ENCODE data around the gene TEDC1. TPM values are rescaled to one million over a fixed set of nuclear protein-coding genes. Genes with fewer than 3 reads are reported as not detected.

The TEDC1 gene
- polyA plus RNA-seq, 1 of the 3 experiments (the other 2 are of a cell fraction), result 13.4 TPM

DNA sequence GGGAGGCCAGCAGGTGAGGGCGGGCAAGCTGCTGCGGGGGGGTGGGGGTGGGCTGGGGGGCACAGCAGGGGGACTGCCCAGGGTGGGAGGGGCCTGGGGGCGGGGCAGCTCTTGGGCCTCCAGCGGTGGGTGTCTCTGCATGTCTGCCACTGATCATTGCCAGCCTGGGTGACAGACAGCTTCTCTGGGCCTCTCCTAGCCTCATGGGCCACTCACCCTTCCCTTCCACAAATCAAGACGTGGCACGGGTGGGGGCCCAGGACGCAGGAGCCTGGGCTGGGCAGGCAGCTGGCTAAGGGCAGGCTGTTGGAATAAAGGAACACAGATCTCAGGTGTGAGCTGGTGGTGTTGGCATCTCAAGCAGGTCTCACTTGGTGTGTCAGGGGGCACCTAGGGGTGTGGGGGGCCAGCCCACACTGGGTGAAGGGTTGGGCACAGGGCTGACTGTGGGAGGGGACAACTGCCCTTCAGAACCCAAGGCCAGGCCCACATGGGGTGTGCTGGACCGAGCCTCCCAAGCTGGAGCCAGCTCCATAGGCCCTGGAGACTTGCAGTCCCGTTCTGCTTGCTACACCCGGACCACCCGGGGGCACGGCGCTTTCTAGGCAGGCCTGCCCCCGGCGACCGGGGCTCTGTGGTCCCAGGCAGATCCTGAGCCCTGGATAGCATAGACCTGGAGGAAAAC lies 3.0 kb downstream of the TEDC1 start:
- Histone ChIP-seq H3K27me3 (ENCODE audit: insufficient read depth) (no peaks in the 10 kb centered on the region), H3K4me1 (ENCODE audit: control insufficient read depth in 1 of 2, insufficient read depth in 2 of 2, low read depth in 1 of 2, low read length in 1 of 2) (peaks cover 5 to 16% of the 10 kb centered on the region in 2 experiments; a peak in 2 of 4 replicates), H4K20me1 (ENCODE audit: insufficient read depth) (peaks cover 11% of the 10 kb centered on the region; the same call in 1 of the 2 replicates), H3F3A (replicated peaks; ENCODE audit: insufficient read depth) (no peaks in the 10 kb centered on the region), H3K27ac (ENCODE audit: low read depth in 2 of 2, low read length in 1 of 2) (no peak overlapping the region), H2AFZ (ENCODE audit: low read depth) (no peak overlapping the region), H3K4me3 (ENCODE audit: low read depth in 2 of 2, low read length in 1 of 2) (no peak overlapping the region), H3K79me2 (ENCODE audit: insufficient read depth) (peaks cover 13% of the 10 kb centered on the region; the same call in 1 of the 2 replicates), H3K9me2 (no peaks in the 10 kb centered on the region), H3K36me3 (replicated peaks in 1 of 2; ENCODE audit: control insufficient read depth in 1 of 2, insufficient read depth in 2 of 2, low read length in 1 of 2) (no peaks in the 10 kb centered on the region), H3K4me2 (no peak overlapping the region), H3K9me3 (no peaks in the 10 kb centered on the region), H3K9ac (no peak overlapping the region)
- CTCF ChIA-PET, result interaction anchor here (1.8 to 5.9 kb wide), 3 partner anchors 10 to 125 kb away, joined by 5 to 135 read pairs (median 61); partner anchors contain the start of gene TMEM121
- 91% methylated on average over 6 of the region's 16 CpGs for WGBS (ENCODE audit: low lambda C conversion rate)
- POLR2A ChIA-PET, result no interaction called here
- no peak for TF ChIP-seq TEAD4 (IDR thresholded peaks at IDR 0.05; ENCODE audit: borderline replicate concordance, insufficient read depth)
- TF ChIP-seq MAX (IDR thresholded peaks at IDR 0.05; ENCODE audit: low read depth), result no peak
- TF ChIP-seq NRF1 (IDR thresholded peaks at IDR 0.05; ENCODE audit: low read depth, low read length), result no peak
- TF ChIP-seq YY1 (IDR thresholded peaks at IDR 0.05; ENCODE audit: low read depth), result no peak
- TF ChIP-seq EP300 (IDR thresholded peaks at IDR 0.05; ENCODE audit: borderline replicate concordance in 1 of 2, low read depth in 1 of 2, low read length in 1 of 2), result no peak
- TF ChIP-seq FOSL2 (IDR thresholded peaks at IDR 0.05; ENCODE audit: borderline replicate concordance, low read depth), result no peak
- no peak for TF ChIP-seq MEF2A (IDR thresholded peaks at IDR 0.05; ENCODE audit: borderline replicate concordance, low read depth)
- no peak for TF ChIP-seq GATA2 (CRISPR knock-in tag; IDR thresholded peaks at IDR 0.05)
- no peak for TF ChIP-seq RCOR1 (IDR thresholded peaks at IDR 0.05; ENCODE audit: low read length)
- TF ChIP-seq GABPA (IDR thresholded peaks at IDR 0.05; ENCODE audit: low read depth), result no peak
- no peak for TF ChIP-seq USF2 (IDR thresholded peaks at IDR 0.05; ENCODE audit: borderline replicate concordance, low read depth, low read length)
- TF ChIP-seq RFX5 (IDR thresholded peaks at IDR 0.05; ENCODE audit: low read length), result no peak
- TF ChIP-seq CHD2 (IDR thresholded peaks at IDR 0.05; ENCODE audit: low read length, partially characterized antibody), result no peak
- no peak for TF ChIP-seq TCF12 (IDR thresholded peaks at IDR 0.05)
- TF ChIP-seq FOXJ3 (CRISPR knock-in tag; IDR thresholded peaks at IDR 0.05), result no peak
- TF ChIP-seq, protein P1, sequence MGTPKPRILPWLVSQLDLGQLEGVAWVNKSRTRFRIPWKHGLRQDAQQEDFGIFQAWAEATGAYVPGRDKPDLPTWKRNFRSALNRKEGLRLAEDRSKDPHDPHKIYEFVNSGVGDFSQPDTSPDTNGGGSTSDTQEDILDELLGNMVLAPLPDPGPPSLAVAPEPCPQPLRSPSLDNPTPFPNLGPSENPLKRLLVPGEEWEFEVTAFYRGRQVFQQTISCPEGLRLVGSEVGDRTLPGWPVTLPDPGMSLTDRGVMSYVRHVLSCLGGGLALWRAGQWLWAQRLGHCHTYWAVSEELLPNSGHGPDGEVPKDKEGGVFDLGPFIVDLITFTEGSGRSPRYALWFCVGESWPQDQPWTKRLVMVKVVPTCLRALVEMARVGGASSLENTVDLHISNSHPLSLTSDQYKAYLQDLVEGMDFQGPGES (IDR thresholded peaks at IDR 0.05; ENCODE audit: low read depth, low read length), result no peak
- DNase-seq, result no peak

DNA sequence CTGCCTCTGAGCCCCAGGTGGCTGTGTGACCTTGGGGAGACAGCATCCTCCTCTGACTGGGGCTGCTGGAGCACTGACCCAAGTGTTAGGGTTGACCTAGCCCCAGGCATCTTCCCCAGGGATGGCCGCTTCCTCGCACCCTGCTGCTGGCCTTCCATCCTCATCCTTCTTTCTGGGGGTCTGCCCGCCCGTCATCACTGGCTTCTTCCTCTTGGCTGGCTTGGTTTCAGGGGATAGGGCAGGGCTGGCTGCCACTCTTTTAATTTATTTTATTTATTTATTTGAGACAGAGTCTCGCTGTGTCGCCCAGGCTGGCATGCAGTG lies 3.5 kb downstream of the TEDC1 start:
- Histone ChIP-seq H3K9me2 (no peaks in the 10 kb centered on the region), H3K9ac (no peak overlapping the region), H2AFZ (ENCODE audit: low read depth) (no peak overlapping the region), H4K20me1 (ENCODE audit: insufficient read depth) (peaks cover 11% of the 10 kb centered on the region; the same call in 1 of the 2 replicates), H3K4me1 (ENCODE audit: control insufficient read depth in 1 of 2, insufficient read depth in 2 of 2, low read depth in 1 of 2, low read length in 1 of 2) (peaks cover 5 to 11% of the 10 kb centered on the region in 2 experiments; a peak in 2 of 4 replicates), H3K79me2 (ENCODE audit: insufficient read depth) (peaks cover 13% of the 10 kb centered on the region; the same call in 1 of the 2 replicates), H3K27me3 (ENCODE audit: insufficient read depth) (no peaks in the 10 kb centered on the region), H3K4me2 (no peak overlapping the region), H3K36me3 (replicated peaks in 1 of 2; ENCODE audit: control insufficient read depth in 1 of 2, insufficient read depth in 2 of 2, low read length in 1 of 2) (no peaks in the 10 kb centered on the region), H3K9me3 (no peaks in the 10 kb centered on the region), H3K4me3 (ENCODE audit: low read depth in 2 of 2, low read length in 1 of 2) (no peak overlapping the region), H3K27ac (ENCODE audit: low read depth in 2 of 2, low read length in 1 of 2) (no peak overlapping the region), H3F3A (replicated peaks; ENCODE audit: insufficient read depth) (no peaks in the 10 kb centered on the region)
- CTCF ChIA-PET, result no interaction called here
- POLR2A ChIA-PET, result no interaction called here
- no peak for DNase-seq
- WGBS (ENCODE audit: low lambda C conversion rate), result 98% methylated on average over 6 of the region's 6 CpGs
- TF ChIP-seq NRF1 (IDR thresholded peaks at IDR 0.05; ENCODE audit: low read depth, low read length) (no peak), MAX (IDR thresholded peaks at IDR 0.05; ENCODE audit: low read depth) (no peak), ELF1 (IDR thresholded peaks at IDR 0.05) (no peak), POLR2AphosphoS5 (IDR thresholded peaks at IDR 0.05; ENCODE audit: low read depth, low read length) (no peak), GATA2 (CRISPR knock-in tag; IDR thresholded peaks at IDR 0.05) (no peak), JUND (IDR thresholded peaks at IDR 0.05) (no peak), TEAD4 (IDR thresholded peaks at IDR 0.05; ENCODE audit: borderline replicate concordance, insufficient read depth) (no peak), RXRA (IDR thresholded peaks at IDR 0.05; ENCODE audit: borderline replicate concordance, low read depth) (no peak), RFX5 (IDR thresholded peaks at IDR 0.05; ENCODE audit: low read length) (no peak), RAD21 (IDR thresholded peaks at IDR 0.05; ENCODE audit: low read length) (no peak), GABPA (IDR thresholded peaks at IDR 0.05; ENCODE audit: low read depth) (no peak), EZH2phosphoT487 (IDR thresholded peaks at IDR 0.05; ENCODE audit: borderline replicate concordance, low read depth) (no peak), FOXM1 (IDR thresholded peaks at IDR 0.05; ENCODE audit: low read depth) (no peak)
- TF ChIP-seq, protein P1 (IDR thresholded peaks at IDR 0.05; ENCODE audit: low read depth, low read length), result no peak
- TF ChIP-seq, protein P2, sequence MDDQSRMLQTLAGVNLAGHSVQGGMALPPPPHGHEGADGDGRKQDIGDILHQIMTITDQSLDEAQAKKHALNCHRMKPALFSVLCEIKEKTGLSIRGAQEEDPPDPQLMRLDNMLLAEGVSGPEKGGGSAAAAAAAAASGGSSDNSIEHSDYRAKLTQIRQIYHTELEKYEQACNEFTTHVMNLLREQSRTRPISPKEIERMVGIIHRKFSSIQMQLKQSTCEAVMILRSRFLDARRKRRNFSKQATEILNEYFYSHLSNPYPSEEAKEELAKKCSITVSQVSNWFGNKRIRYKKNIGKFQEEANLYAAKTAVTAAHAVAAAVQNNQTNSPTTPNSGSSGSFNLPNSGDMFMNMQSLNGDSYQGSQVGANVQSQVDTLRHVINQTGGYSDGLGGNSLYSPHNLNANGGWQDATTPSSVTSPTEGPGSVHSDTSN (IDR thresholded peaks at IDR 0.05), result no peak

Measured in SK-N-SH (cell line).